Astrocyte (in vitro differentiated cells and primary cell): ENCODE results near the gene INKA1. TPM values are rescaled to one million over a fixed set of nuclear protein-coding genes. Genes with fewer than 3 reads are reported as not detected.

Source experiments
- DNase-seq: peaks from one replicate; pipeline ENCODE4 v3.0.0-alpha.2; 2010; ENCODE audit warnings: low read depth
- FAIRE-seq: peaks from 2 replicates; lab custom pipeline; 2011; peaks lifted over from hg19 to GRCh38; lab: Jason Lieb, UNC
- H2AFZ ChIP-seq: 2 replicates; pipeline ENCODE4 v1.6.0; 2012; ENCODE audit warnings: low read depth, low read length, inconsistent platforms
- H3K27ac ChIP-seq: 2 replicates; pipeline ENCODE4 v1.5.1; 2011; ENCODE audit warnings: low read depth, low read length, inconsistent platforms
- H3K27me3 ChIP-seq: 2 replicates; pipeline ENCODE4 v1.6.0; 2011; ENCODE audit warnings: low read length, inconsistent platforms; ENCODE audit not compliant: insufficient read depth
- H3K36me3 ChIP-seq: 2 replicates; pipeline ENCODE4 v1.5.1; 2011; ENCODE audit warnings: low read length, inconsistent platforms; ENCODE audit not compliant: insufficient read depth
- H3K4me1 ChIP-seq: 2 replicates; pipeline ENCODE4 v1.5.1; 2011; ENCODE audit warnings: low read length, inconsistent platforms; ENCODE audit not compliant: insufficient read depth
- H3K4me2 ChIP-seq: 2 replicates; pipeline ENCODE4 v1.6.0; 2012; ENCODE audit warnings: low read length, inconsistent platforms
- H3K4me3 ChIP-seq: 2 replicates; pipeline ENCODE4 v1.5.1; 2011; ENCODE audit warnings: low read depth, mild to moderate bottlenecking, low read length, inconsistent platforms; ENCODE audit not compliant: insufficient read depth
- H3K79me2 ChIP-seq: 2 replicates; pipeline ENCODE4 v1.6.0; 2012; ENCODE audit warnings: mild to moderate bottlenecking, low read length, inconsistent platforms; ENCODE audit not compliant: insufficient read depth
- H3K9ac ChIP-seq: 2 replicates; pipeline ENCODE4 v1.6.0; 2012; ENCODE audit warnings: mild to moderate bottlenecking, low read length, inconsistent platforms
- H3K9me3 ChIP-seq: 2 replicates; pipeline ENCODE4 v1.5.1; 2012; ENCODE audit warnings: low read depth, mild to moderate bottlenecking, low read length, inconsistent platforms; ENCODE audit not compliant: insufficient read depth
- H4K20me1 ChIP-seq: 2 replicates; pipeline ENCODE4 v1.6.0; 2012; ENCODE audit warnings: low read length, inconsistent platforms; ENCODE audit not compliant: insufficient read depth
- H3K27ac Mint-ChIP-seq: one replicate; pipeline ENCODE4 v1.8.0; 2021; ENCODE audit warnings: mild to moderate bottlenecking, mixed read lengths; ENCODE audit not compliant: unreplicated experiment
- H3K27me3 Mint-ChIP-seq: one replicate; pipeline ENCODE4 v1.8.0; 2021; ENCODE audit warnings: low read depth, mixed read lengths; ENCODE audit not compliant: unreplicated experiment
- H3K36me3 Mint-ChIP-seq: one replicate; pipeline ENCODE4 v1.8.0; 2021; ENCODE audit warnings: low read depth, mixed read lengths; ENCODE audit not compliant: unreplicated experiment
- H3K4me1 Mint-ChIP-seq: one replicate; pipeline ENCODE4 v1.8.0; 2021; ENCODE audit warnings: low read depth, mixed read lengths; ENCODE audit not compliant: unreplicated experiment
- H3K4me3 Mint-ChIP-seq: one replicate; pipeline ENCODE4 v1.8.0; 2021; ENCODE audit warnings: mild to moderate bottlenecking, moderate library complexity, mixed read lengths; ENCODE audit not compliant: unreplicated experiment
- H3K9me3 Mint-ChIP-seq: one replicate; pipeline ENCODE4 v1.8.0; 2021; ENCODE audit warnings: mild to moderate bottlenecking, mixed read lengths; ENCODE audit not compliant: unreplicated experiment
- CTCF ChIP-seq: IDR thresholded peaks from 2 replicates; pipeline ENCODE4 v1.5.1; 2011; ENCODE audit warnings: low read depth, mild to moderate bottlenecking, inconsistent platforms, low read length, moderate library complexity; ENCODE audit not compliant: insufficient read depth
- EZH2 ChIP-seq: IDR thresholded peaks from 2 replicates; pipeline ENCODE4 v1.6.1; 2012; ENCODE audit warnings: mild to moderate bottlenecking, low read length, inconsistent platforms; ENCODE audit not compliant: insufficient read depth
- total RNA-seq: library from RNA; stranded (reverse); gene quantifications from 2 replicates; pipeline ENCODE4 v1.2.1, GENCODE V29; 2021

Gene INKA1
- total RNA-seq, 1 donor from 2014 or later: 2.7 TPM

GRCh38 chr3:49757197-49757596, 45.9 kb upstream of the INKA1 start:
- no peak overlapping the region for H3K27ac ChIP-seq
- no peaks in the 10 kb centered on the region for H3K9me3 ChIP-seq
- TF ChIP-seq EZH2: no peak
- Mint-ChIP-seq H3K9me3 (no peaks in the 10 kb centered on the region), H3K27ac (no peak overlapping the region), H3K27me3 (no peaks in the 10 kb centered on the region), H3K4me3 (no peak overlapping the region), H3K36me3 (no peaks in the 10 kb centered on the region), H3K4me1 (peaks cover 5% of the 10 kb centered on the region)
- H3K9ac ChIP-seq: no peak overlapping the region
- H3K79me2 ChIP-seq: peaks cover 85% of the 10 kb centered on the region
- H4K20me1 ChIP-seq: peaks cover 72% of the 10 kb centered on the region
- no peaks in the 10 kb centered on the region for H3K4me1 ChIP-seq
- FAIRE-seq (no peak), DNase-seq (no peak)
- no peaks in the 10 kb centered on the region for H3K36me3 ChIP-seq
- H3K4me2 ChIP-seq: no peak overlapping the region
- H3K4me3 ChIP-seq: no peak overlapping the region
- H3K27me3 ChIP-seq: no peaks in the 10 kb centered on the region
- no peak overlapping the region for H2AFZ ChIP-seq

- H3K4me1 ChIP-seq: no peaks in the 10 kb centered on the region
- no peaks in the 10 kb centered on the region for H3K27me3 ChIP-seq
- no peaks in the 10 kb centered on the region for H3K9me3 ChIP-seq
- Mint-ChIP-seq H3K4me3 (no peak overlapping the region), H3K27me3 (no peaks in the 10 kb centered on the region), H3K9me3 (no peaks in the 10 kb centered on the region), H3K27ac (no peak overlapping the region), H3K4me1 (no peaks in the 10 kb centered on the region), H3K36me3 (no peaks in the 10 kb centered on the region)
- H3K27ac ChIP-seq: no peak overlapping the region
- H4K20me1 ChIP-seq: peaks cover 66% of the 10 kb centered on the region
- no peak overlapping the region for H3K4me3 ChIP-seq
- H3K9ac ChIP-seq: no peak overlapping the region
- DNase-seq (no peak), FAIRE-seq (no peak)
- H3K79me2 ChIP-seq: peaks cover 81% of the 10 kb centered on the region
- no peak overlapping the region for H3K4me2 ChIP-seq
- H2AFZ ChIP-seq: no peak overlapping the region
- H3K36me3 ChIP-seq: no peaks in the 10 kb centered on the region
- TF ChIP-seq CTCF (no peak), EZH2 (no peak)
These were observed 43.8 kb upstream of the INKA1 start for GRCh38 chr3:49759226-49759625.

GRCh38 chr3:49761661-49762060, 41.4 kb upstream of the INKA1 start:
- Mint-ChIP-seq H3K4me3 (no peak overlapping the region), H3K27ac (no peak overlapping the region), H3K4me1 (no peaks in the 10 kb centered on the region), H3K9me3 (no peaks in the 10 kb centered on the region), H3K27me3 (no peaks in the 10 kb centered on the region), H3K36me3 (peaks cover 4% of the 10 kb centered on the region)
- H3K27ac ChIP-seq: no peak overlapping the region
- no peaks in the 10 kb centered on the region for H3K4me1 ChIP-seq
- FAIRE-seq (no peak), DNase-seq (no peak)
- H3K27me3 ChIP-seq: no peaks in the 10 kb centered on the region
- H3K4me3 ChIP-seq: no peak overlapping the region
- H2AFZ ChIP-seq: no peak overlapping the region
- H4K20me1 ChIP-seq: peaks cover 55% of the 10 kb centered on the region
- peaks cover 77% of the 10 kb centered on the region for H3K79me2 ChIP-seq
- TF ChIP-seq EZH2: no peak
- TF ChIP-seq CTCF: no peak
- H3K36me3 ChIP-seq: no peaks in the 10 kb centered on the region
- no peak overlapping the region for H3K4me2 ChIP-seq
- no peaks in the 10 kb centered on the region for H3K9me3 ChIP-seq
- H3K9ac ChIP-seq: no peak overlapping the region
